ENCODE measurements around the gene LSM7.

Gene LSM7

GRCh38 chr19:2320049-2320448, 8.3 kb downstream of the LSM7 start:
- FAIRE-seq (no peak), DNase-seq (ENCODE audit: insufficient read length, low spot score) (no peak)
- no peak for TF ChIP-seq CTCF (IDR thresholded peaks at IDR 0.05; ENCODE audit: insufficient read depth, missing control alignments)

- DNase-seq (ENCODE audit: insufficient read length, low spot score) (no peak), FAIRE-seq (no peak)
- TF ChIP-seq CTCF (IDR thresholded peaks at IDR 0.05; ENCODE audit: insufficient read depth, missing control alignments), result no peak
These were observed 8.8 kb downstream of the LSM7 start for GRCh38 chr19:2319551-2319950.

- no peak for DNase-seq (ENCODE audit: insufficient read length, low spot score)
- TF ChIP-seq CTCF (IDR thresholded peaks at IDR 0.05; ENCODE audit: insufficient read depth, missing control alignments), result no peak
- FAIRE-seq, result no peak
These were observed 9.5 kb downstream of the LSM7 start for GRCh38 chr19:2318923-2319322.

- TF ChIP-seq CTCF (IDR thresholded peaks at IDR 0.05; ENCODE audit: insufficient read depth, missing control alignments), result no peak
- DNase-seq (ENCODE audit: insufficient read length, low spot score), result no peak
- FAIRE-seq, result no peak
These were observed 10.6 kb downstream of the LSM7 start for GRCh38 chr19:2317756-2318155.

- DNase-seq (ENCODE audit: insufficient read length, low spot score) (no peak), FAIRE-seq (no peak)
- no peak for TF ChIP-seq CTCF (IDR thresholded peaks at IDR 0.05; ENCODE audit: insufficient read depth, missing control alignments)
These were observed 11.1 kb downstream of the LSM7 start for GRCh38 chr19:2317300-2317699.

GRCh38 chr19:2315818-2316353, 12.5 kb downstream of the LSM7 start:
- no peak for FAIRE-seq
- peak; percentile 51 for TF ChIP-seq CTCF (IDR thresholded peaks at IDR 0.05; ENCODE audit: insufficient read depth, missing control alignments)
- DNase-seq (ENCODE audit: insufficient read length, low spot score), result peak; percentile 76

- DNase-seq (ENCODE audit: insufficient read length, low spot score) (no peak), FAIRE-seq (no peak)
- no peak for TF ChIP-seq CTCF (IDR thresholded peaks at IDR 0.05; ENCODE audit: insufficient read depth, missing control alignments)
These were observed 13.1 kb downstream of the LSM7 start for GRCh38 chr19:2315121-2315817.

Measured in D721Med (cell line).